ENCODE measurements around the gene C19orf53. TPM values are rescaled to one million over a fixed set of nuclear protein-coding genes. Genes with fewer than 3 reads are reported as not detected.
A peak's percentile ranks its signal among the peaks of the same experiment; 100 is the strongest.

Gene C19orf53
- total and polyA plus RNA-seq, 10 of the 15 experiments (the other 5 are each of a cell fraction or from before 2014, with no cell fraction given) = 109 to 449 (median 218) TPM

- TF ChIP-seq ZBTB11 (CRISPR knock-in tag; IDR thresholded peaks at IDR 0.05) = no peak
- TF ChIP-seq SMAD5 (IDR thresholded peaks at IDR 0.05; ENCODE audit: low read depth) = peak; percentile 96
- TF ChIP-seq SPI1 (IDR thresholded peaks at IDR 0.05; ENCODE audit: borderline replicate concordance, insufficient read depth, low read depth, low read length) = peak; percentile 27; the same call in 1 of the 2 replicates
- no peak for TF ChIP-seq FOXM1 (IDR thresholded peaks at IDR 0.05; ENCODE audit: low read depth, low read length)
- TF ChIP-seq HCFC1 (IDR thresholded peaks at IDR 0.05; ENCODE audit: low read length) = peak; percentile 98
- no peak for TF ChIP-seq RFX5 (IDR thresholded peaks at IDR 0.05; ENCODE audit: low read depth, low read length)
- TF ChIP-seq ZNF274 (IDR thresholded peaks at IDR 0.05; ENCODE audit: insufficient read depth, insufficient read length) = no peak
- TF ChIP-seq ATF7 (IDR thresholded peaks at IDR 0.05; ENCODE audit: low read depth) = peak; percentile 44
- peak; percentile 90 for TF ChIP-seq TARDBP (IDR thresholded peaks at IDR 0.05; ENCODE audit: borderline replicate concordance)
- TF ChIP-seq RBBP5 (conservative IDR thresholded peaks at IDR 0.05) = no peak
- TF ChIP-seq ZBED1 (IDR thresholded peaks at IDR 0.05; ENCODE audit: borderline replicate concordance) = peak; percentile 70; the same call in 1 of the 2 replicates
- TF ChIP-seq ZSCAN29 (IDR thresholded peaks at IDR 0.05) = no peak
- peak; percentile 91 for TF ChIP-seq SP1 (IDR thresholded peaks at IDR 0.05; ENCODE audit: low read depth, low read length)
- TF ChIP-seq MYB (IDR thresholded peaks at IDR 0.05; ENCODE audit: borderline replicate concordance, low read depth, low read length) = no peak
- peak; percentile 44 for TF ChIP-seq RAD51 (IDR thresholded peaks at IDR 0.05)
- TF ChIP-seq KLF5 (IDR thresholded peaks at IDR 0.05; ENCODE audit: partially characterized antibody) = peak; percentile 71
- peak; percentile 65 for TF ChIP-seq HDGF (IDR thresholded peaks at IDR 0.05)
- no peak for TF ChIP-seq CTCF (IDR thresholded peaks at IDR 0.05 in 2 of 3, conservative IDR thresholded peaks at IDR 0.05 in 1 of 3; ENCODE audit: control insufficient read depth in 2 of 3, extremely low read depth in 1 of 3, insufficient read depth in 1 of 3, low read depth in 3 of 3, low read length in 3 of 3)
- peak; percentile 91 for TF ChIP-seq E4F1 (IDR thresholded peaks at IDR 0.05; ENCODE audit: borderline replicate concordance, partially characterized antibody)
- TF ChIP-seq MEF2A (IDR thresholded peaks at IDR 0.05; ENCODE audit: insufficient read depth, low read depth, low read length) = 0 out of 2 replicates have a peak, but pooled peaks have one; percentile 51
- TF ChIP-seq CHD2 (IDR thresholded peaks at IDR 0.05; ENCODE audit: borderline replicate concordance, low read depth, low read length) = peak; percentile 93
- TF ChIP-seq IKZF1 (conservative IDR thresholded peaks at IDR 0.05) = peak; percentile 98
Measured at GRCh38 chr19:13774217-13775191, at the start of gene C19orf53 (continued).

All from GM12878 (cell line).